HepG2 (cell line): ENCODE measurements around the gene MYO1E. TPM values are rescaled to one million over a fixed set of nuclear protein-coding genes. Genes with fewer than 3 reads are reported as not detected.

Source experiments
- CC2D1A ChIP-seq: sonication (generic); formaldehyde crosslinking; IDR thresholded peaks from 2 replicates; pipeline ENCODE4 v1.8.1; 2023; ENCODE audit warnings: mild to moderate bottlenecking, missing genetic modification reagents
- RAD51 ChIP-seq: fragments of 450-650 bp; IDR thresholded peaks from 2 replicates; pipeline ENCODE4 v1.6.1; 2016; ENCODE audit warnings: borderline replicate concordance
- RXRA ChIP-seq: sonication (generic); formaldehyde crosslinking; IDR thresholded peaks from 2 replicates; pipeline ENCODE4 v1.5.1; 2020; ENCODE audit warnings: missing genetic modification reagents
- SOX5 ChIP-seq: IDR thresholded peaks from 2 replicates; pipeline ENCODE4 v1.6.1; 2016; ENCODE audit warnings: borderline replicate concordance
- ZNF556 ChIP-seq: sonication (generic); formaldehyde crosslinking; IDR thresholded peaks from 2 replicates; pipeline ENCODE4 v1.4.0; 2020; ENCODE audit warnings: mild to moderate bottlenecking, missing genetic modification reagents, borderline replicate concordance
- ZNF788 ChIP-seq: sonication (generic); formaldehyde crosslinking; IDR thresholded peaks from 2 replicates; pipeline ENCODE4 v1.5.0; 2020; ENCODE audit warnings: mild to moderate bottlenecking, missing genetic modification reagents, borderline replicate concordance
- polyA plus RNA-seq, 8 experiments: library from polyadenylated mRNA; depleted of rRNA in 3 of 8; stranded (reverse) in 7 of 8; unstranded in 1 of 8; fragments of >200 nt; fragmentation: Illumina TruSeq in 4 of 8; extraction: Trizol in 4 of 8; gene quantifications; 2 replicates each; pipeline versions ENCODE4 v1.2.1 to v1.2.3, GENCODE V29; 2011 to 2016; ENCODE audit warnings: low read depth in 4 of 8, missing spikeins in 1 of 8, mixed read lengths in 1 of 8; ENCODE audit not compliant: insufficient read depth in 1 of 8
- total RNA-seq, 5 experiments: library from RNA; depleted of rRNA; stranded (reverse); fragments of >200 nt; fragmentation: Illumina TruSeq; extraction: Trizol; gene quantifications; 2 replicates each; pipeline ENCODE4 v1.2.3, GENCODE V29; 2016; ENCODE audit warnings: low read depth in 1 of 5
- TF ChIP-seq, protein P1 (sequence below): sonication (generic); formaldehyde crosslinking; IDR thresholded peaks from 2 replicates; pipeline ENCODE4 v1.5.0; 2020; ENCODE audit warnings: missing genetic modification reagents
- TF ChIP-seq, protein P2 (sequence below), 2 experiments: sonication (generic) in 1 of 2; formaldehyde crosslinking in 1 of 2; IDR thresholded peaks; 2 replicates each; pipeline versions ENCODE4 v1.5.1 to v1.6.1; 2011 to 2020; ENCODE audit warnings: borderline replicate concordance in 1 of 2, low read depth in 1 of 2, low read length in 1 of 2, mild to moderate bottlenecking in 1 of 2, missing genetic modification reagents in 1 of 2, moderate library complexity in 1 of 2
- TF ChIP-seq, protein P3 (sequence below): sonication (generic); formaldehyde crosslinking; IDR thresholded peaks from 2 replicates; pipeline ENCODE4 v1.4.0; 2020; ENCODE audit warnings: low read depth, mild to moderate bottlenecking, missing genetic modification reagents
- TF ChIP-seq, protein P4 (sequence below): sonication (generic); formaldehyde crosslinking; IDR thresholded peaks from 2 replicates; pipeline ENCODE4 v1.8.0; 2023; ENCODE audit warnings: mild to moderate bottlenecking, missing genetic modification reagents
- TF ChIP-seq, protein P5 (sequence below): sonication (generic); formaldehyde crosslinking; IDR thresholded peaks from 2 replicates; pipeline ENCODE4 v1.5.0; 2020; ENCODE audit warnings: mild to moderate bottlenecking, low read depth, missing genetic modification reagents, borderline replicate concordance
- TF ChIP-seq, protein P6 (sequence below): IDR thresholded peaks from 2 replicates; pipeline ENCODE4 v1.6.1; 2016; ENCODE audit warnings: low read depth, control low read depth
- TF ChIP-seq, protein P7 (sequence below): sonication (generic); formaldehyde crosslinking; IDR thresholded peaks from 2 replicates; pipeline ENCODE4 v1.5.1; 2020; ENCODE audit warnings: missing genetic modification reagents, mild to moderate bottlenecking, borderline replicate concordance
- TF ChIP-seq, protein P8 (sequence below): fragments of 450-650 bp; IDR thresholded peaks from 2 replicates; pipeline ENCODE4 v1.6.1; 2017; ENCODE audit warnings: mild to moderate bottlenecking

Gene MYO1E
- total and polyA plus RNA-seq, 2 of the 13 experiments (the other 11 are each of a cell fraction or from before 2014, with no cell fraction given) = 15.7 to 25.1 TPM

DNA sequence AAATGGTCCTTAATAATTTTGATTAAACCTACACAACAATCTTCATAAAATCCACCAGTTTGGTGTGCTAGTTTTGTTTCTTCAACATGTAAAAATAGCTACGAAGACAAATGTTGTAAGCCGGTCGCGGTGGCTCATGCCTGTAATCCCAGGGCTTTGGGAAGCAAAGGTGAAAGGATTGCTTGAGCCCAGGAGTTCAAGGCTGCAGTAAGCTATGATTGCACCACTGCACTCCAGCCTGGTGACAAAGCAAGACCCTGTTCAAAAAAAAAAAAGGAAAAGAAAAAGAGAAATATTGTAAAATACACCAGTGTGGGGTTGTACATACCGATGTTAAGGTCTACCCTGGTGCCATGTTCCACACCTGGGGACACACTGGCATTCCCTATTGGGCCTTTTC, 91.0 kb downstream of the MYO1E start (continued):
- TF ChIP-seq CC2D1A (CRISPR knock-in tag) = no peak
- peak; percentile 72; the same call in 1 of the 2 replicates for TF ChIP-seq RXRA (CRISPR knock-in tag)
- peak; percentile 51; the same call in 1 of the 2 replicates for TF ChIP-seq SOX5
- TF ChIP-seq, protein P1, sequence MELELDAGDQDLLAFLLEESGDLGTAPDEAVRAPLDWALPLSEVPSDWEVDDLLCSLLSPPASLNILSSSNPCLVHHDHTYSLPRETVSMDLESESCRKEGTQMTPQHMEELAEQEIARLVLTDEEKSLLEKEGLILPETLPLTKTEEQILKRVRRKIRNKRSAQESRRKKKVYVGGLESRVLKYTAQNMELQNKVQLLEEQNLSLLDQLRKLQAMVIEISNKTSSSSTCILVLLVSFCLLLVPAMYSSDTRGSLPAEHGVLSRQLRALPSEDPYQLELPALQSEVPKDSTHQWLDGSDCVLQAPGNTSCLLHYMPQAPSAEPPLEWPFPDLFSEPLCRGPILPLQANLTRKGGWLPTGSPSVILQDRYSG (CRISPR knock-in tag) = no peak
- TF ChIP-seq, protein P2, sequence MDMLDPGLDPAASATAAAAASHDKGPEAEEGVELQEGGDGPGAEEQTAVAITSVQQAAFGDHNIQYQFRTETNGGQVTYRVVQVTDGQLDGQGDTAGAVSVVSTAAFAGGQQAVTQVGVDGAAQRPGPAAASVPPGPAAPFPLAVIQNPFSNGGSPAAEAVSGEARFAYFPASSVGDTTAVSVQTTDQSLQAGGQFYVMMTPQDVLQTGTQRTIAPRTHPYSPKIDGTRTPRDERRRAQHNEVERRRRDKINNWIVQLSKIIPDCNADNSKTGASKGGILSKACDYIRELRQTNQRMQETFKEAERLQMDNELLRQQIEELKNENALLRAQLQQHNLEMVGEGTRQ (IDR thresholded peaks at IDR 0.05; ENCODE audit: low read depth, low read length) = no peak
- TF ChIP-seq, protein P2 (CRISPR knock-in tag; IDR thresholded peaks at IDR 0.05; ENCODE audit: borderline replicate concordance) = no peak
- TF ChIP-seq, protein P3, sequence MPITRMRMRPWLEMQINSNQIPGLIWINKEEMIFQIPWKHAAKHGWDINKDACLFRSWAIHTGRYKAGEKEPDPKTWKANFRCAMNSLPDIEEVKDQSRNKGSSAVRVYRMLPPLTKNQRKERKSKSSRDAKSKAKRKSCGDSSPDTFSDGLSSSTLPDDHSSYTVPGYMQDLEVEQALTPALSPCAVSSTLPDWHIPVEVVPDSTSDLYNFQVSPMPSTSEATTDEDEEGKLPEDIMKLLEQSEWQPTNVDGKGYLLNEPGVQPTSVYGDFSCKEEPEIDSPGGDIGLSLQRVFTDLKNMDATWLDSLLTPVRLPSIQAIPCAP (CRISPR knock-in tag) = no peak
- TF ChIP-seq, protein P4, sequence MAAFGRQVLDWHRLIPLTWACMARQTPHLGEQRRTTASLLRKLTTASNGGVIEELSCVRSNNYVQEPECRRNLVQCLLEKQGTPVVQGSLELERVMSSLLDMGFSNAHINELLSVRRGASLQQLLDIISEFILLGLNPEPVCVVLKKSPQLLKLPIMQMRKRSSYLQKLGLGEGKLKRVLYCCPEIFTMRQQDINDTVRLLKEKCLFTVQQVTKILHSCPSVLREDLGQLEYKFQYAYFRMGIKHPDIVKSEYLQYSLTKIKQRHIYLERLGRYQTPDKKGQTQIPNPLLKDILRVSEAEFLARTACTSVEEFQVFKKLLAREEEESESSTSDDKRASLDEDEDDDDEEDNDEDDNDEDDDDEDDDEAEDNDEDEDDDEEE (CRISPR knock-in tag) = no peak
- TF ChIP-seq, protein P5, sequence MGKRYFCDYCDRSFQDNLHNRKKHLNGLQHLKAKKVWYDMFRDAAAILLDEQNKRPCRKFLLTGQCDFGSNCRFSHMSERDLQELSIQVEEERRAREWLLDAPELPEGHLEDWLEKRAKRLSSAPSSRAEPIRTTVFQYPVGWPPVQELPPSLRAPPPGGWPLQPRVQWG (CRISPR knock-in tag) = no peak
- TF ChIP-seq, protein P6, sequence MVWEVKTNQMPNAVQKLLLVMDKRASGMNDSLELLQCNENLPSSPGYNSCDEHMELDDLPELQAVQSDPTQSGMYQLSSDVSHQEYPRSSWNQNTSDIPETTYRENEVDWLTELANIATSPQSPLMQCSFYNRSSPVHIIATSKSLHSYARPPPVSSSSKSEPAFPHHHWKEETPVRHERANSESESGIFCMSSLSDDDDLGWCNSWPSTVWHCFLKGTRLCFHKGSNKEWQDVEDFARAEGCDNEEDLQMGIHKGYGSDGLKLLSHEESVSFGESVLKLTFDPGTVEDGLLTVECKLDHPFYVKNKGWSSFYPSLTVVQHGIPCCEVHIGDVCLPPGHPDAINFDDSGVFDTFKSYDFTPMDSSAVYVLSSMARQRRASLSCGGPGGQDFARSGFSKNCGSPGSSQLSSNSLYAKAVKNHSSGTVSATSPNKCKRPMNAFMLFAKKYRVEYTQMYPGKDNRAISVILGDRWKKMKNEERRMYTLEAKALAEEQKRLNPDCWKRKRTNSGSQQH (CRISPR knock-in tag) = no peak
- TF ChIP-seq RAD51 = no peak
- TF ChIP-seq, protein P7, sequence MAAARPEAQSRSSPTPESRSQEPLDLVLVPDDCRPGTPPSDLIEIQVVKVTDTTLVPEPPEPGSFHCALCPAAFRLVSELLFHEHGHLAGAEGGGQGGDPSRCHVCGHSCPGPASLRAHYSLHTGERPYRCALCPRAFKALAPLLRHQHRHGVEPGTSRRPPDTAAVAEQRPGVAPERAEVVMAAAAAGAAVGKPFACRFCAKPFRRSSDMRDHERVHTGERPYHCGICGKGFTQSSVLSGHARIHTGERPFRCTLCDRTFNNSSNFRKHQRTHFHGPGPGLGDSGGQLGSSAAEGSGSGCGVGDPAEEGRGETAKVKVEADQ (CRISPR knock-in tag) = no peak
- TF ChIP-seq, protein P8, sequence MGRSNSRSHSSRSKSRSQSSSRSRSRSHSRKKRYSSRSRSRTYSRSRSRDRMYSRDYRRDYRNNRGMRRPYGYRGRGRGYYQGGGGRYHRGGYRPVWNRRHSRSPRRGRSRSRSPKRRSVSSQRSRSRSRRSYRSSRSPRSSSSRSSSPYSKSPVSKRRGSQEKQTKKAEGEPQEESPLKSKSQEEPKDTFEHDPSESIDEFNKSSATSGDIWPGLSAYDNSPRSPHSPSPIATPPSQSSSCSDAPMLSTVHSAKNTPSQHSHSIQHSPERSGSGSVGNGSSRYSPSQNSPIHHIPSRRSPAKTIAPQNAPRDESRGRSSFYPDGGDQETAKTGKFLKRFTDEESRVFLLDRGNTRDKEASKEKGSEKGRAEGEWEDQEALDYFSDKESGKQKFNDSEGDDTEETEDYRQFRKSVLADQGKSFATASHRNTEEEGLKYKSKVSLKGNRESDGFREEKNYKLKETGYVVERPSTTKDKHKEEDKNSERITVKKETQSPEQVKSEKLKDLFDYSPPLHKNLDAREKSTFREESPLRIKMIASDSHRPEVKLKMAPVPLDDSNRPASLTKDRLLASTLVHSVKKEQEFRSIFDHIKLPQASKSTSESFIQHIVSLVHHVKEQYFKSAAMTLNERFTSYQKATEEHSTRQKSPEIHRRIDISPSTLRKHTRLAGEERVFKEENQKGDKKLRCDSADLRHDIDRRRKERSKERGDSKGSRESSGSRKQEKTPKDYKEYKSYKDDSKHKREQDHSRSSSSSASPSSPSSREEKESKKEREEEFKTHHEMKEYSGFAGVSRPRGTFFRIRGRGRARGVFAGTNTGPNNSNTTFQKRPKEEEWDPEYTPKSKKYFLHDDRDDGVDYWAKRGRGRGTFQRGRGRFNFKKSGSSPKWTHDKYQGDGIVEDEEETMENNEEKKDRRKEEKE = no peak
- TF ChIP-seq ZNF788 = 0 out of 2 replicates have a peak, but pooled peaks have one; percentile 41
- TF ChIP-seq ZNF556 (CRISPR knock-in tag) = peak; percentile 51; the same call in 1 of the 2 replicates
